ENCODE measurements around the gene SIRT4. TPM values are rescaled to one million over a fixed set of nuclear protein-coding genes. Genes with fewer than 3 reads are reported as not detected.

The SIRT4 gene
- polyA plus RNA-seq, 3 donors, result 0.30 to 0.72 (median 0.53) TPM

DNA sequence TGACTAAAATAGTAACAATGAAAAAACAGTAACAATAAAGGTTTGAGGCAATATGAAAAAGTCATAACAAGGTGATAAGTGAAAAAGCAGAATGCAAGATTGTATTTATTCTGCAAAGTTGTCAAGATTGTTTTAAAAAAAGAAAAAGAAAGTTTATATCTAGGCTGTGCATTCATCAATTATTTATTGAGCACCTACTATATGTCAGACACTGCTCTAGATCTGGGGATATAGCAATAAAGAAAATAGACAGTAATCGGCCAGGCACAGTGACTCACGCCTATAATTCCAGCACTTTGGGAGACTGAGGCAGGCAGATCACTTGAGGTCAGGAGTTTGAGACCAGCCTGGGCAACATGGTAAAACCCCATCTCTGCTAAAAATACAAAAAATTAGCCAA, 21.7 kb downstream of the SIRT4 start:
- TF ChIP-seq, protein P1, sequence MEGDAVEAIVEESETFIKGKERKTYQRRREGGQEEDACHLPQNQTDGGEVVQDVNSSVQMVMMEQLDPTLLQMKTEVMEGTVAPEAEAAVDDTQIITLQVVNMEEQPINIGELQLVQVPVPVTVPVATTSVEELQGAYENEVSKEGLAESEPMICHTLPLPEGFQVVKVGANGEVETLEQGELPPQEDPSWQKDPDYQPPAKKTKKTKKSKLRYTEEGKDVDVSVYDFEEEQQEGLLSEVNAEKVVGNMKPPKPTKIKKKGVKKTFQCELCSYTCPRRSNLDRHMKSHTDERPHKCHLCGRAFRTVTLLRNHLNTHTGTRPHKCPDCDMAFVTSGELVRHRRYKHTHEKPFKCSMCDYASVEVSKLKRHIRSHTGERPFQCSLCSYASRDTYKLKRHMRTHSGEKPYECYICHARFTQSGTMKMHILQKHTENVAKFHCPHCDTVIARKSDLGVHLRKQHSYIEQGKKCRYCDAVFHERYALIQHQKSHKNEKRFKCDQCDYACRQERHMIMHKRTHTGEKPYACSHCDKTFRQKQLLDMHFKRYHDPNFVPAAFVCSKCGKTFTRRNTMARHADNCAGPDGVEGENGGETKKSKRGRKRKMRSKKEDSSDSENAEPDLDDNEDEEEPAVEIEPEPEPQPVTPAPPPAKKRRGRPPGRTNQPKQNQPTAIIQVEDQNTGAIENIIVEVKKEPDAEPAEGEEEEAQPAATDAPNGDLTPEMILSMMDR (IDR thresholded peaks at IDR 0.05), result no peak
- H3K79me2 ChIP-seq (ENCODE audit: insufficient read depth, low read length), result no peaks in the 10 kb centered on the region
- Mint-ChIP-seq H3K4me1 (peaks cover 7% of the 10 kb centered on the region), H3K27ac (no peak overlapping the region), H3K27me3 (ENCODE audit: low read depth in 3 of 3) (peaks cover 4 to 8% (median 7%) of the 10 kb centered on the region in 3 donors), H3K36me3 (no peaks in the 10 kb centered on the region), H3K9me3 (no peaks in the 10 kb centered on the region), H3K4me3 (no peak overlapping the region)
- H4K20me1 ChIP-seq (ENCODE audit: insufficient read depth, low read length), result no peaks in the 10 kb centered on the region
- H3K27me3 ChIP-seq (ENCODE audit: control insufficient read depth in 2 of 2, insufficient read depth in 2 of 2, low read length in 2 of 2), result no peaks in the 10 kb centered on the region
- H3K27ac ChIP-seq (ENCODE audit: low read depth in 1 of 2, low read length in 2 of 2), result no peak overlapping the region
- no peak overlapping the region for H2AFZ ChIP-seq (ENCODE audit: insufficient read depth, low read depth, low read length, poor library complexity, severe bottlenecking)
- H3K9ac ChIP-seq (ENCODE audit: insufficient read depth, low read length, poor library complexity, severe bottlenecking), result no peak overlapping the region
- H3K4me1 ChIP-seq (ENCODE audit: control insufficient read depth in 1 of 2, insufficient read depth in 2 of 2, low read length in 2 of 2), result peaks cover 6% of the 10 kb centered on the region in 2 donors
- no peaks in the 10 kb centered on the region for H3K36me3 ChIP-seq (replicated peaks in 1 of 2; ENCODE audit: control insufficient read depth in 1 of 2, insufficient read depth in 2 of 2, low read length in 2 of 2)
- no peak overlapping the region for H3K4me2 ChIP-seq (replicated peaks; ENCODE audit: extremely low read depth, low read length, poor library complexity, severe bottlenecking)
- DNase-seq, result no peak
- no peak overlapping the region for H3K4me3 ChIP-seq (replicated peaks in 1 of 3; ENCODE audit: low read depth in 2 of 3, low read length in 3 of 3)
- H3K9me3 ChIP-seq (replicated peaks in 1 of 2; ENCODE audit: control insufficient read depth in 1 of 2, insufficient read depth in 1 of 2, low read length in 2 of 2), result no peaks in the 10 kb centered on the region
- intact Hi-C loops (cut with micrococcal nuclease), result no loop called here
- no CpG with 5 or more reads among the region's 2 CpGs for WGBS (ENCODE audit: insufficient coverage)

DNA sequence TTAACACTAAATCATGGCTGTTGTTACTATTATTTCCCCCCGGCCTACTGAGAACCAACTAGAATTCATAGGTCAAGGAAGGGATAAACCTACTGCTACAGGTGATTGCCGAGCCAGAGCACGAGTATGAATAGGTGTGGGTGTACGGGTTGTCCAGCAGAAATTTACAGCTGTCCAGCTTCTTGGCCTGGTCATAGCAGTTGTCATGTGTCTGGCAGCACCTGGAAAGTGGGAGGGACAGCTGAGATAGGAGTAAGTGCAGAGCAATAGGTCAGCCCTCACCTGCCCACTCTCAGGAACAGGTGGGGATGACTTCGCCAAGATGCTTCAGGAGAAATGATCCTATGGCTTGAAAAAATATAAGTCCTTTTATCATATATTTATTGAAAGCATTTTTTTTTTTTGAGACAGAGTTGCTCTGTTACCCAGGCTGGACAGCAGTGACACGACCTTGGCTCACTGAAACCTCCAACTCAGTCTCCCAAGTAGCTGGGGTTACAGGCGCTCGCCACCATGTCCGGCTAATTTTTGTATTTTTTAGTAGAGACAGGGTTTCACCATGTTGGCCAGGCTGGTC, 22.8 kb downstream of the SIRT4 start:
- peaks cover 7% of the 10 kb centered on the region for H3K4me1 Mint-ChIP-seq
- Histone ChIP-seq H3K36me3 (replicated peaks in 1 of 2; ENCODE audit: control insufficient read depth in 1 of 2, insufficient read depth in 2 of 2, low read length in 2 of 2) (no peaks in the 10 kb centered on the region), H3K4me1 (ENCODE audit: control insufficient read depth in 1 of 2, insufficient read depth in 2 of 2, low read length in 2 of 2) (peaks cover 6% of the 10 kb centered on the region in 2 donors), H4K20me1 (ENCODE audit: insufficient read depth, low read length) (no peaks in the 10 kb centered on the region), H3K9ac (ENCODE audit: insufficient read depth, low read length, poor library complexity, severe bottlenecking) (no peak overlapping the region), H3K4me3 (replicated peaks in 1 of 3; ENCODE audit: low read depth in 2 of 3, low read length in 3 of 3) (no peak overlapping the region), H3K4me2 (replicated peaks; ENCODE audit: extremely low read depth, low read length, poor library complexity, severe bottlenecking) (no peak overlapping the region), H2AFZ (ENCODE audit: insufficient read depth, low read depth, low read length, poor library complexity, severe bottlenecking) (no peak overlapping the region), H3K27ac (ENCODE audit: low read depth in 1 of 2, low read length in 2 of 2) (no peak overlapping the region), H3K27me3 (ENCODE audit: control insufficient read depth in 2 of 2, insufficient read depth in 2 of 2, low read length in 2 of 2) (no peaks in the 10 kb centered on the region), H3K79me2 (ENCODE audit: insufficient read depth, low read length) (no peaks in the 10 kb centered on the region), H3K9me3 (replicated peaks in 1 of 2; ENCODE audit: control insufficient read depth in 1 of 2, insufficient read depth in 1 of 2, low read length in 2 of 2) (no peaks in the 10 kb centered on the region)
- no peak overlapping the region for H3K27ac Mint-ChIP-seq
- no peaks in the 10 kb centered on the region for H3K36me3 Mint-ChIP-seq
- no peak for DNase-seq
- intact Hi-C loops (cut with micrococcal nuclease), result no loop called here
- H3K27me3 Mint-ChIP-seq (ENCODE audit: low read depth in 3 of 3), result peaks cover 4 to 11% (median 8%) of the 10 kb centered on the region in 3 donors
- no peaks in the 10 kb centered on the region for H3K9me3 Mint-ChIP-seq
- TF ChIP-seq, protein P1 (IDR thresholded peaks at IDR 0.05), result no peak
- WGBS (ENCODE audit: insufficient coverage), result 89% methylated on average over 3 of the region's 9 CpGs
- no peak overlapping the region for H3K4me3 Mint-ChIP-seq

Measured in CD14-positive monocyte (primary cell).